COLO668 (cell line): ENCODE results near the gene NCR3LG1.

ENCODE experiments used
- DNase-seq: peaks from one replicate; lab custom pipeline; 2025; ENCODE audit not compliant: unreplicated experiment; lab: John Stamatoyannopoulos, UW

NCR3LG1 gene

GRCh38 chr11:17369684-17370243, 18.2 kb downstream of the NCR3LG1 start:
- no peak for DNase-seq

GRCh38 chr11:17371614-17372013, 20.0 kb downstream of the NCR3LG1 start:
- DNase-seq, result no peak

GRCh38 chr11:17375547-17375946, 23.9 kb downstream of the NCR3LG1 start:
- no peak for DNase-seq

GRCh38 chr11:17376493-17376892, 24.9 kb downstream of the NCR3LG1 start:
- DNase-seq, result no peak

GRCh38 chr11:17378655-17379054, 27.1 kb downstream of the NCR3LG1 start:
- no peak for DNase-seq

GRCh38 chr11:17379383-17380180, 28.0 kb downstream of the NCR3LG1 start:
- DNase-seq, result no peak

- no peak for DNase-seq
Measured at GRCh38 chr11:17381156-17381555, 29.6 kb downstream of the NCR3LG1 start.

- no peak for DNase-seq
Measured at GRCh38 chr11:17382046-17382728, 30.6 kb downstream of the NCR3LG1 start.

- no peak for DNase-seq
Measured at GRCh38 chr11:17383461-17383860, 31.9 kb downstream of the NCR3LG1 start.

- DNase-seq, result peak; percentile 90
Measured at GRCh38 chr11:17384002-17384511, 32.5 kb downstream of the NCR3LG1 start.

GRCh38 chr11:17385492-17385891, 33.9 kb downstream of the NCR3LG1 start:
- no peak for DNase-seq

- DNase-seq, result no peak
Measured at GRCh38 chr11:17385926-17386325, 34.3 kb downstream of the NCR3LG1 start.

- peak; percentile 74 for DNase-seq
Measured at GRCh38 chr11:17386331-17387084, 34.9 kb downstream of the NCR3LG1 start.

GRCh38 chr11:17387254-17387653, 35.7 kb downstream of the NCR3LG1 start:
- DNase-seq, result no peak

GRCh38 chr11:17387811-17388210, 36.2 kb downstream of the NCR3LG1 start:
- no peak for DNase-seq

- peak; percentile 89 for DNase-seq
Measured at GRCh38 chr11:17388609-17389210, 37.1 kb downstream of the NCR3LG1 start, which contains the start of gene KCNJ11. KCNJ11 (minus strand) TSS chr11:17388659; CDS start chr11:17388091, 568 bp downstream.

GRCh38 chr11:17389211-17389956, 37.8 kb downstream of the NCR3LG1 start:
- DNase-seq, result peak; percentile 89

- DNase-seq, result peak; percentile 46
Measured at GRCh38 chr11:17389957-17390649, 38.5 kb downstream of the NCR3LG1 start.
